IMR-90 (cell line): ENCODE results near the gene UGT1A10. TPM values are rescaled to one million over a fixed set of nuclear protein-coding genes. Genes with fewer than 3 reads are reported as not detected.

ENCODE experiments used
- ATAC-seq: fragments of 200-7000 bp; cut with Tn5 transposase; 2 replicates; pipeline ENCODE4 v1.9.1; 2020; ENCODE audit warnings: low read depth, mild to moderate bottlenecking, moderate library complexity
- BruUV-seq: library from RNA; stranded (reverse); fragments of 400-500 nt; replicated peaks from 2 replicates; lab custom pipeline; 2021; lab: Mats Ljungman, UMichigan
- CTCF ChIA-PET: fragments of 300-600 bp; formaldehyde crosslinking; extraction: SDS; loops from one replicate; lab custom pipeline; 2021; ENCODE audit warnings: antibody characterized with exemption; lab: Yijun Ruan, JAX
- POLR2A ChIA-PET: fragments of 300-600 bp; sonication (Branson Sonifier 250); formaldehyde crosslinking; loops from one replicate; lab custom pipeline; 2022; ENCODE audit warnings: antibody characterized with exemption; ENCODE audit not compliant: unreplicated experiment; lab: Charles Lee
- DNase-seq: peaks from one replicate; pipeline ENCODE4 v3.0.0; 2013
- H2AFZ ChIP-seq: replicated peaks from 2 replicates; pipeline ENCODE3; 2013; ENCODE audit warnings: low read length, mild to moderate bottlenecking; ENCODE audit not compliant: poor library complexity
- H2AK5ac ChIP-seq: 2 replicates; pipeline ENCODE4 v1.6.1; 2013; ENCODE audit warnings: low read depth, low read length, inconsistent platforms
- H2AK9ac ChIP-seq: replicated peaks from 2 replicates; pipeline ENCODE3; 2013; ENCODE audit warnings: mild to moderate bottlenecking, low read depth, low read length, moderate library complexity; ENCODE audit not compliant: poor library complexity
- H2BK120ac ChIP-seq: 2 replicates; pipeline ENCODE4 v1.6.1; 2013; ENCODE audit warnings: low read depth, low read length, inconsistent platforms
- H2BK15ac ChIP-seq: 3 replicates; pipeline ENCODE4 v1.6.1; 2013; ENCODE audit warnings: low read depth, low read length, inconsistent platforms
- H2BK20ac ChIP-seq: 2 replicates; pipeline ENCODE4 v1.6.1; 2013; ENCODE audit warnings: low read depth, mild to moderate bottlenecking, inconsistent platforms, low read length, moderate library complexity
- H2BK5ac ChIP-seq: 2 replicates; pipeline ENCODE4 v1.6.1; 2013; ENCODE audit warnings: mild to moderate bottlenecking, low read depth, low read length, inconsistent platforms; ENCODE audit not compliant: poor library complexity, severe bottlenecking
- H3K14ac ChIP-seq: replicated peaks from 2 replicates; pipeline ENCODE4 v1.6.1; 2013; ENCODE audit warnings: low read depth, low read length, inconsistent platforms
- H3K18ac ChIP-seq: 2 replicates; pipeline ENCODE4 v1.6.1; 2013; ENCODE audit warnings: low read depth, low read length, control low read depth
- H3K23ac ChIP-seq: 2 replicates; pipeline ENCODE4 v1.6.1; 2013; ENCODE audit warnings: low read depth, low read length, inconsistent platforms
- H3K27ac ChIP-seq: 2 replicates; pipeline ENCODE4 v1.5.1; 2013; ENCODE audit warnings: mild to moderate bottlenecking, control low read depth, low read length; ENCODE audit not compliant: insufficient read depth
- H3K27me3 ChIP-seq: 2 replicates; pipeline ENCODE4 v1.6.1; 2013; ENCODE audit warnings: low read length; ENCODE audit not compliant: control insufficient read depth, insufficient read depth
- H3K36me3 ChIP-seq: 2 replicates; pipeline ENCODE4 v1.6.1; 2013; ENCODE audit warnings: low read length, mixed read lengths; ENCODE audit not compliant: control insufficient read depth, insufficient read depth
- H3K4ac ChIP-seq: 2 replicates; pipeline ENCODE4 v1.6.1; 2013; ENCODE audit warnings: low read depth, low read length, inconsistent platforms
- H3K4me1 ChIP-seq: 2 replicates; pipeline ENCODE4 v1.6.1; 2013; ENCODE audit warnings: low read length, mixed read lengths; ENCODE audit not compliant: control insufficient read depth, insufficient read depth
- H3K4me2 ChIP-seq: 2 replicates; pipeline ENCODE4 v1.6.1; 2013; ENCODE audit warnings: low read depth, mild to moderate bottlenecking, control low read depth, low read length, moderate library complexity
- H3K4me3 ChIP-seq: 2 replicates; pipeline ENCODE4 v1.5.1; 2013; ENCODE audit warnings: low read depth, mild to moderate bottlenecking, control low read depth, low read length, moderate library complexity; ENCODE audit not compliant: insufficient read depth
- H3K56ac ChIP-seq: 2 replicates; pipeline ENCODE4 v1.6.1; 2013; ENCODE audit warnings: low read length, inconsistent platforms; ENCODE audit not compliant: insufficient read depth; ENCODE audit errors: extremely low read depth
- H3K79me1 ChIP-seq, 2 experiments: 2 replicates each; pipeline ENCODE4 v1.6.1; 2013; ENCODE audit warnings: low read length in 2 of 2, inconsistent platforms in 1 of 2, low read depth in 1 of 2
- H3K9ac ChIP-seq: 2 replicates; pipeline ENCODE4 v1.6.1; 2013; ENCODE audit warnings: low read depth, low read length, control low read depth
- H3K9me1 ChIP-seq: 2 replicates; pipeline ENCODE4 v1.6.1; 2013; ENCODE audit warnings: low read length, inconsistent platforms; ENCODE audit not compliant: insufficient read depth
- H3K9me3 ChIP-seq: 2 replicates; pipeline ENCODE4 v1.6.1; 2013; ENCODE audit warnings: low read length; ENCODE audit not compliant: control insufficient read depth, insufficient read depth
- H4K20me1 ChIP-seq: 2 replicates; pipeline ENCODE4 v1.6.1; 2013; ENCODE audit warnings: low read length, inconsistent platforms; ENCODE audit not compliant: insufficient read depth
- H4K5ac ChIP-seq: 2 replicates; pipeline ENCODE4 v1.6.1; 2013; ENCODE audit warnings: mild to moderate bottlenecking, low read depth, low read length, control low read depth
- H4K8ac ChIP-seq, 2 experiments: 2 replicates each; pipeline ENCODE4 v1.6.1; 2013; ENCODE audit warnings: low read depth in 2 of 2, low read length in 2 of 2, control low read depth in 1 of 2, inconsistent platforms in 1 of 2
- H4K91ac ChIP-seq: 2 replicates; pipeline ENCODE4 v1.6.1; 2013; ENCODE audit warnings: low read depth, low read length, inconsistent platforms; ENCODE audit not compliant: insufficient read depth
- BHLHE40 ChIP-seq: fragments of 150-350 bp; IDR thresholded peaks from 2 replicates; pipeline ENCODE4 v1.6.1; 2016; ENCODE audit warnings: mild to moderate bottlenecking, low read depth, low read length
- CHD1 ChIP-seq: IDR thresholded peaks from 2 replicates; pipeline ENCODE4 v1.6.1; 2012; ENCODE audit warnings: low read depth, low read length, improper control_type of control experiment
- FOS ChIP-seq: fragments of 150-350 bp; IDR thresholded peaks from 2 replicates; pipeline ENCODE4 v1.6.1; 2016; ENCODE audit warnings: low read depth, low read length
- SMC3 ChIP-seq: fragments of 150-350 bp; IDR thresholded peaks from 2 replicates; pipeline ENCODE4 v1.6.1; 2016; ENCODE audit warnings: low read depth, mild to moderate bottlenecking, antibody characterized with exemption, low read length, moderate library complexity
- WGBS, 2 experiments: methylation state at CpG; one replicate each; pipeline versions ENCODE4 v1.1.5 to v1.1.7; 2013; ENCODE audit warnings: missing lambda C conversion rate in 2 of 2; ENCODE audit not compliant: insufficient read length in 1 of 2; ENCODE audit errors: extremely low coverage in 2 of 2; 5-methylcytosine and 5-hydroxymethylcytosine counted together
- dilution Hi-C: fragments of 300-500 bp; cut with HindIII; formaldehyde crosslinking; loops from one replicate; pipeline ENCODE4 v1.14.3; 2018; ENCODE audit warnings: low sequenced_read_pairs; ENCODE audit not compliant: unreplicated experiment
- in situ Hi-C: fragments of 300-500 bp; cut with MboI; formaldehyde crosslinking; loops from 3 replicates; pipeline ENCODE4 v1.14.3; 2019; ENCODE audit warnings: low sequenced_read_pairs, inconsistent platforms, mixed read lengths
- intact Hi-C: fragments of 100-400 bp; cut with micrococcal nuclease; formaldehyde crosslinking; loops from 2 replicates; pipeline ENCODE4 v1.10.0; 2022
- polyA plus RNA-seq, 3 experiments: library from polyadenylated mRNA; depleted of rRNA; stranded (reverse); fragments of >200 nt; gene quantifications; 2 replicates each; pipeline ENCODE4 v1.2.3, GENCODE V29; 2012; ENCODE audit warnings: low replicate concordance in 1 of 3
- total RNA-seq: library from RNA; depleted of rRNA; stranded (reverse); fragments of >200 nt; gene quantifications from 2 replicates; pipeline ENCODE4 v1.2.3, GENCODE V29; 2012
- TF ChIP-seq, protein P1 (sequence below): fragments of 150-350 bp; IDR thresholded peaks from 2 replicates; pipeline ENCODE4 v1.6.1; 2017; ENCODE audit warnings: mild to moderate bottlenecking, antibody characterized with exemption, low read length, low read depth
- TF ChIP-seq, protein P2 (sequence below): fragments of 150-350 bp; IDR thresholded peaks from 2 replicates; pipeline ENCODE4 v1.6.1; 2016; ENCODE audit warnings: low read depth, mild to moderate bottlenecking, low read length, moderate library complexity, borderline replicate concordance
- TF ChIP-seq, protein P3 (sequence below): conservative IDR thresholded peaks from 2 replicates; pipeline ENCODE4 v1.5.1; 2012; ENCODE audit warnings: mild to moderate bottlenecking, low read depth, low read length, improper control_type of control experiment

UGT1A10 gene
- total and polyA plus RNA-seq, 2 of the 4 experiments (the other 2 are of a cell fraction) = not detected

DNA sequence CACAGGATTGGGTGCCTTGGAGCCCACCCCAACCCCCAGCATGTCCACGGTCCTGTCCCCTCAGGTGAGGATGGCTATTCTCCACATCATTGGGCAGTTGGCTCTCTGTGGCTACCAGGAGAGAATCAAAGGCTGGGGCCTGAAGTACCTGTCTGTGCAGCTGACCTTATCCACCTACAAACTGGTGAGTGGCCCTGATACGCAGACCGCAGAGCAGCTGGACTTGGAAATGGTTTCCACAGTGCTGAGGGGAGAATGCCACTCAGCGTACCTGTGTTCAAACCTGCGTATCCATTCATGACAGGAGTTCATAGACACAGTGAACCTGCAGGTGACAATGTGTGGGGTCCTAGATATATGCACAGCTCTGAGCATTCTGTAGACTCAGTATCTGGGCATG, 163.5 kb downstream of the UGT1A10 start:
- CTCF ChIA-PET = no interaction called here
- H3K36me3 ChIP-seq = no peaks in the 10 kb centered on the region
- in situ Hi-C loops (no loop called here), intact Hi-C loops (no loop called here), dilution Hi-C loops (no loop called here)
- H3K79me1 ChIP-seq = no peaks in the 10 kb centered on the region
- H2BK5ac ChIP-seq = no peak overlapping the region
- H2BK20ac ChIP-seq = no peak overlapping the region
- no peak overlapping the region for H3K4me3 ChIP-seq
- H2BK15ac ChIP-seq = no peak overlapping the region
- no peak overlapping the region for H3K4me2 ChIP-seq
- POLR2A ChIA-PET = no interaction called here
- H4K5ac ChIP-seq = no peak overlapping the region
- no peak overlapping the region for H3K56ac ChIP-seq
- no peak overlapping the region for H3K23ac ChIP-seq
- H2BK120ac ChIP-seq = no peak overlapping the region
- H3K14ac ChIP-seq = no peak overlapping the region
- DNase-seq (no peak), ATAC-seq (no peak)
- no peaks in the 10 kb centered on the region for H3K4me1 ChIP-seq
- no peak overlapping the region for H3K27ac ChIP-seq
- H3K27me3 ChIP-seq = peaks cover 19% of the 10 kb centered on the region
- no peak overlapping the region for H4K8ac ChIP-seq
- no peaks in the 10 kb centered on the region; the same call in 1 of the 2 replicates for H3K9me3 ChIP-seq
- no peak overlapping the region for H2AK9ac ChIP-seq
- WGBS, 2 experiments = no CpG with 5 or more reads among the region's 5 CpGs
- BruUV-seq = no TSS peak
- H2AFZ ChIP-seq = no peak overlapping the region
- no peak overlapping the region for H3K18ac ChIP-seq
- H3K4ac ChIP-seq = no peak overlapping the region
- H2AK5ac ChIP-seq = no peak overlapping the region
- H3K9ac ChIP-seq = no peak overlapping the region
- no peaks in the 10 kb centered on the region for H4K20me1 ChIP-seq
- no peaks in the 10 kb centered on the region for H3K9me1 ChIP-seq
- no peak overlapping the region for H4K91ac ChIP-seq
- TF ChIP-seq BHLHE40 = no peak
- TF ChIP-seq, protein P1, sequence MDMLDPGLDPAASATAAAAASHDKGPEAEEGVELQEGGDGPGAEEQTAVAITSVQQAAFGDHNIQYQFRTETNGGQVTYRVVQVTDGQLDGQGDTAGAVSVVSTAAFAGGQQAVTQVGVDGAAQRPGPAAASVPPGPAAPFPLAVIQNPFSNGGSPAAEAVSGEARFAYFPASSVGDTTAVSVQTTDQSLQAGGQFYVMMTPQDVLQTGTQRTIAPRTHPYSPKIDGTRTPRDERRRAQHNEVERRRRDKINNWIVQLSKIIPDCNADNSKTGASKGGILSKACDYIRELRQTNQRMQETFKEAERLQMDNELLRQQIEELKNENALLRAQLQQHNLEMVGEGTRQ = no peak
- TF ChIP-seq, protein P2, sequence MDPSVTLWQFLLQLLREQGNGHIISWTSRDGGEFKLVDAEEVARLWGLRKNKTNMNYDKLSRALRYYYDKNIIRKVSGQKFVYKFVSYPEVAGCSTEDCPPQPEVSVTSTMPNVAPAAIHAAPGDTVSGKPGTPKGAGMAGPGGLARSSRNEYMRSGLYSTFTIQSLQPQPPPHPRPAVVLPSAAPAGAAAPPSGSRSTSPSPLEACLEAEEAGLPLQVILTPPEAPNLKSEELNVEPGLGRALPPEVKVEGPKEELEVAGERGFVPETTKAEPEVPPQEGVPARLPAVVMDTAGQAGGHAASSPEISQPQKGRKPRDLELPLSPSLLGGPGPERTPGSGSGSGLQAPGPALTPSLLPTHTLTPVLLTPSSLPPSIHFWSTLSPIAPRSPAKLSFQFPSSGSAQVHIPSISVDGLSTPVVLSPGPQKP = no peak
- no peak for TF ChIP-seq CHD1
- no peak for TF ChIP-seq SMC3
- TF ChIP-seq, protein P3, sequence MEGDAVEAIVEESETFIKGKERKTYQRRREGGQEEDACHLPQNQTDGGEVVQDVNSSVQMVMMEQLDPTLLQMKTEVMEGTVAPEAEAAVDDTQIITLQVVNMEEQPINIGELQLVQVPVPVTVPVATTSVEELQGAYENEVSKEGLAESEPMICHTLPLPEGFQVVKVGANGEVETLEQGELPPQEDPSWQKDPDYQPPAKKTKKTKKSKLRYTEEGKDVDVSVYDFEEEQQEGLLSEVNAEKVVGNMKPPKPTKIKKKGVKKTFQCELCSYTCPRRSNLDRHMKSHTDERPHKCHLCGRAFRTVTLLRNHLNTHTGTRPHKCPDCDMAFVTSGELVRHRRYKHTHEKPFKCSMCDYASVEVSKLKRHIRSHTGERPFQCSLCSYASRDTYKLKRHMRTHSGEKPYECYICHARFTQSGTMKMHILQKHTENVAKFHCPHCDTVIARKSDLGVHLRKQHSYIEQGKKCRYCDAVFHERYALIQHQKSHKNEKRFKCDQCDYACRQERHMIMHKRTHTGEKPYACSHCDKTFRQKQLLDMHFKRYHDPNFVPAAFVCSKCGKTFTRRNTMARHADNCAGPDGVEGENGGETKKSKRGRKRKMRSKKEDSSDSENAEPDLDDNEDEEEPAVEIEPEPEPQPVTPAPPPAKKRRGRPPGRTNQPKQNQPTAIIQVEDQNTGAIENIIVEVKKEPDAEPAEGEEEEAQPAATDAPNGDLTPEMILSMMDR = no peak
- no peak for TF ChIP-seq FOS
